Measurements from ENCODE around the gene ZBTB7A.
"Not testable (repeated sequence)": the region's sequence is repeated elsewhere in the genome, so short reads cannot be mapped to it uniquely, and the experiment has no call there.

The ZBTB7A gene

DNA sequence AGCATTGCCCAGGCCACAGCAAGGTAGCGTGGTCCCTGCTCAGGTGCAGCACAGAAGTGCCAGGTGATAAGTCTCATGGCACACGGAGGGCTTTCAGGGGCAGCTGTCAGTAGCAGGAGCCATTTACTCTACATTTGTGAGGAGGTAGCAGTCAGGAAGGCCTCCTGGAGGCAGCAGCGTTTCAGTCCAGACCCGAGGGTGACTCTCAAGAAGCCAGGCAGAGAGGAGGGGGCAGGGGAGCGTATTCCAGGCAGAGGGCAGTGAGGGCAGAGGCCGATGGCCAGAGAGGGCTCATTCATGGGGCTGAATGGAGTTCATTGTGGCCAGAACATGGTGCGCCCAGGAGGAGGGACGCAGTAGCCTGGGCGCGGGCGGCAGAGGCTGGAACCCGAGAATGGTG is 50.2 kb downstream of the ZBTB7A start:
- DNase-seq (ENCODE audit: low read depth in 2 of 2): no peak

DNA sequence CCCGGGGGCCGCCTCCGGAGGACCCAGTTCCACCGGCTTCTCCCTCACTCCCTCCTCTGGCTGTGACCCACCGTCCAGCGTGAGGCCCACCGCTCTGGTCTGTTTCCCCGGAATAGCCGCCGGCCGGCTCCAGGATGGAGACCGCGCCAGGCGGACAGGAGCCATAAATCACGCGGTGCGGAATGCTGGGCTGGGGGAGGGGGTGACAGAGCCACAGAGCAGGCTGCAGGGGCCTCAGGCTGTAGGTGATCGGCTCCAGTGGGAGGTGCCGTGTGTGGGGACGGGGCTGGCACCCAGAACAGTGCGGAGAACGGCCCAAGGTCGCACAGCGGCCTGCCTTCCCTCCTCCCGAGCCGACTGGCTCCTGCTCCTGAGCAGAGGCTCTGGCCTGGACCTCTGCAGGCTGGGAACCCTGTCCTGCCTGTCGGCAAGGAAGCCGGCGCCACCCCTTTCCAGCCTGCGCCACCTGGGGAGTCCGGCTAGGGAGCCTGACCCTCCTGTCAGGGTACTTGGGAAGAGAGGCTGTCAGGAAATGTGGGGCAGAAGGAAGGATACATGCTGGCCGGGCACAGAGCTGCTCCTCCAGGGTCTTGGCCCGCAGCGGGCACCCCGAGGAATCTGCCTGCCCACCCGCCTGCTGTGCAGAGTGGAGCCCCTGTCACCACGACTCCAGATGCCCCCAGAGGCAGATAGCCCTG is 50.8 kb downstream of the ZBTB7A start:
- no peak for DNase-seq (ENCODE audit: low read depth in 2 of 2)

- peak in 1 of 2 donors; percentile 23 for DNase-seq (ENCODE audit: low read depth in 2 of 2)
These were observed 51.9 kb downstream of the ZBTB7A start for GRCh38 chr19:4014541-4015491.

- DNase-seq (ENCODE audit: low read depth in 2 of 2): no peak
These were observed 52.7 kb downstream of the ZBTB7A start for GRCh38 chr19:4013886-4014540.

DNA sequence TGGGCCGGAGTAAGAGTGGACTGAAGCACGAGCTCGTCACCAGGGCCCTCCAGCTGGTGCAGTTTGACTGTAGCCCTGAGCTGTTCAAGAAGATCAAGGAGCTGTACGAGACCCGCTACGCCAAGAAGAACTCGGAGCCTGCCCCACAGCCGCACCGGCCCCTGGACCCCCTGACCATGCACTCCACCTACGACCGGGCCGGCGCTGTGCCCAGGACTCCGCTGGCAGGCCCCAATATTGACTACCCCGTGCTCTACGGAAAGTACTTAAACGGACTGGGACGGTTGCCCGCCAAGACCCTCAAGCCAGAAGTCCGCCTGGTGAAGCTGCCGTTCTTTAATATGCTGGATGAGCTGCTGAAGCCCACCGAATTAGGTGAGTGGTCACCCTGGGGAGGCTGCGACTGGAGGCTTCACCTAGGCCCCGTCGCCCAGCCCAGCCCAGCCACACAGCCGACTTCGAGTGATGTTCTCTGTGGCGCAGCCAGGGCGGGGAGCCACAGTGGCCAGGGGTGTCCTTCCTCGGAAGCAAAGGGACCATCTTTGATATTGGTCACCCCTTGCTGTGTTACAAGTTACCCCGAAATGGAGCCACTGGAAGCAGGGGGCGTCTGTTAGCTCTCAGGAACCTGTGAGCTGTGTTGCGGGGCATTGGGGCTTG is 53.6 kb downstream of the ZBTB7A start:
- DNase-seq (ENCODE audit: low read depth in 2 of 2): no peak

- no peak for DNase-seq (ENCODE audit: low read depth in 2 of 2)
These were observed 54.4 kb downstream of the ZBTB7A start for GRCh38 chr19:4012092-4012974.

DNA sequence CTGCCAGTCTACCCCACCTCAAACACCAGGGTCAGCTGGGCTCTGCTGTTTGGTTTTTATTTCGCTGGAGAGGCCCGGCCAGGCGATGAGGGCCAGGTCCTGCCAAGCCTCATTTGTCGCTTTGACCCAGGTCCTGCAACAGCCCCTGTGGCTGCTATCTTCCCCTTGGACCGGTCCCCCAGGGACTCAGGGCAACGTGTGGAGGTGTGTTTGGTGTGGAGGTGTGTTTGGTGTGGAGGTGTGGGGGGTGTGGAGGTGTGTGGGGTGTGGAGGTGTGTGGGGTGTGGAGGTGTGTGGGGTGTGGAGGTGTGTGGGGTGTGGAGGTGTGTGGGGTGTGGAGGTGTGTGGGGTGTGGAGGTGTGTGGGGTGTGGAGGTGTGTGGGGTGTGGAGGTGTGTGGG is 55.3 kb downstream of the ZBTB7A start:
- DNase-seq (ENCODE audit: low read depth in 2 of 2): not testable (repeated sequence)

- DNase-seq (ENCODE audit: low read depth in 2 of 2): no peak
These were observed 55.9 kb downstream of the ZBTB7A start for GRCh38 chr19:4010808-4011110.

DNA sequence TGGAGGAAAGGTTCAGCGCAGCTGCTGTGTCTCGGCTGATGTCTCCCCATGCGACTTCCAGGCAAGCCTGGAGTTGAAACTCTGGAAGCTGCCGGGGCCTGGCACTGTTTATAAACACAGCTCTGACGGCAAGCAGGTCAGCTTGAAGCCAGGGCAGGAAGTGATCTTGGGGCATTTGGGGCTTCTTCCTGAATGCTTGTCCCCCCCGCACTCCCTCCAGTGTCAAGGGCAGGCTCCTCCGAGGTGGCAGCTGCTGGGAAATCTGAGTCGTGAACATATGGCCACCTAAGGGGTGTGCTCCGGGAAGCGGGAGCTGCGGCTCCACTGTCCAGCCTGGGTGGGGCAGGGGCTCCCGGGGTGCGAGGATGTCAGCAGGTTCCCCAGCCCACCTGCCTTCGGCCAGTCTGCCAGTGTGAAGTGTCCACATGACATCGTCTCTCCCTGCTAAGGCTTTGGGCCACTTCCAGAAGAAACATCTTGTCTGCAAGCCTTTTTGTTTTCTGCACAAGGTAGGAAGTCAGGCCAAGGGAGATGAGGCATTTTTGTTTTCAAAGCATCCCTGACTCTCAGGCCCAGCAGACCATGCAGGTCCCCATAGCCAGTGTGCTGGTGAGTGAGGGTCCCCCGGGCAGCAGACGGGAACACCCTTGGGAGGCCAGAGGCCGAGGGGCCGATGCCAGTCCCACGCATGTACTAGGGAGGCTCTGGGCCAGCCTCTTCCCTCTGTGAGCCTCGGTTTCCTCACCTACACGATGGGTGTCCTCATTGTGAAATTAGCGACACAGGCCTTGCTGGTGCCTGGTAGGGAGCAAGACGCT is 56.5 kb downstream of the ZBTB7A start:
- DNase-seq (ENCODE audit: low read depth in 2 of 2): no peak

DNA sequence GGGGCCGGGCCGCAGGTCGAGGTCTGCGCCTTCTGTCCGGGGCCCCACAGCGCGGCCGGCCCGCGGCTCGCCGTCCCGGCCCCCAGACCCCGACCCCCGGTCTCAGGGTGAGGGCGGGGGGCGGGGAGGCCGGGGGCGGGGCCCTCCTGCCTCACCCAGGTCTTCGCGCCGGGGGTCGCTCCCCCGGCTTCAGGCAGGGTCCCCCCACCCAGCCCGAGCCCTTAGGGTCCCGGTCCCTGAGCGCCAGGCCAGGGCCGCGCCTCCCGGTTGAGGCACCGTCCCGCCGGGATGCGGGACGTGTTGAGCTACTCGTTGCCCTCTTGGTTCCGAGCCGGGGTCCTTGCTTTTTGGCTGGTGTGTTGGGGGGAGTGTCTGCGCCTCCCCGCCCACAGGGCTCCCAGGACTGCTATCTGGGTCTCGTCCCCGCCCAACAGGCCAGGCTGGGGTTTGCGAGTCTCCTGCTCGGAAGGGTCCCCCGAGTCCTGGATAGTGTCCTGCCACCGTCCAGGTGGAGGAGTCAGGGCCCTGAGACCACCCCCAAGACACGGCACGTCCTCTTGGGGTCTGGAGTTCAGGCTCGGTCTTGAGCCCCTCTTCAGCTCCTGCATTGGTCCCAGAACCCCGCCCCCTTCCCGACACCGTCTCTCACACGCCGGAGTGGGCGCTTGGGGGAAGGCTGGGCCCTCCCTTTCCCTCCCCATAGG is 58.7 kb downstream of the ZBTB7A start:
- no peak for DNase-seq (ENCODE audit: low read depth in 2 of 2)

GRCh38 chr19:4007021-4007835 is 59.5 kb downstream of the ZBTB7A start, which contains the start of gene PIAS4:
TSS of gene PIAS4 (plus strand) at chr19:4007736. CDS start at chr19:4007761, 25 bp downstream.
- DNase-seq (ENCODE audit: low read depth in 2 of 2): peak; percentile 86 to 97

- not testable (repeated sequence) for DNase-seq (ENCODE audit: low read depth in 2 of 2)
These were observed 61.3 kb downstream of the ZBTB7A start for GRCh38 chr19:4005436-4005835.

GRCh38 chr19:4000798-4001197 is 65.9 kb downstream of the ZBTB7A start:
- not testable (repeated sequence) for DNase-seq (ENCODE audit: low read depth in 2 of 2)

- not testable (repeated sequence) for DNase-seq (ENCODE audit: low read depth in 2 of 2)
These were observed 67.9 kb downstream of the ZBTB7A start for GRCh38 chr19:3998667-3999412.

GRCh38 chr19:3995607-3996006 is 71.1 kb downstream of the ZBTB7A start:
- DNase-seq (ENCODE audit: low read depth in 2 of 2): no peak

Measured in stimulated activated CD8-positive, alpha-beta memory T cell treated with anti-CD3 and anti-CD28 coated beads, Interleukin-2, amount 100 ng/mL, for 48 hours (primary cell).